EL (cell line): ENCODE measurements around the gene MGAT4A.
"Not testable (repeated sequence)": the region's sequence is repeated elsewhere in the genome, so short reads cannot be mapped to it uniquely, and the experiment has no call there.

Experiments
- DNase-seq: peaks from one replicate; pipeline ENCODE4 v3.0.0-alpha.2; 2016

The MGAT4A gene

GRCh38 chr2:98759338-98759737 lies 28.4 kb upstream of the MGAT4A start:
- DNase-seq, result no peak

- peak; percentile 95 for DNase-seq
Measured at GRCh38 chr2:98757904-98758421, 27.0 kb upstream of the MGAT4A start.

GRCh38 chr2:98753801-98754200 lies 22.9 kb upstream of the MGAT4A start:
- no peak for DNase-seq

- not testable (repeated sequence) for DNase-seq
Measured at GRCh38 chr2:98752711-98753110, 21.8 kb upstream of the MGAT4A start.

GRCh38 chr2:98751748-98752147 lies 20.8 kb upstream of the MGAT4A start:
- no peak for DNase-seq

- no peak for DNase-seq
Measured at GRCh38 chr2:98750593-98751282, 19.8 kb upstream of the MGAT4A start.

- DNase-seq, result no peak
Measured at GRCh38 chr2:98749066-98749450, 18.1 kb upstream of the MGAT4A start.

- no peak for DNase-seq
Measured at GRCh38 chr2:98748292-98749065, 17.5 kb upstream of the MGAT4A start.

- no peak for DNase-seq
Measured at GRCh38 chr2:98747888-98748287, 17.0 kb upstream of the MGAT4A start.

- no peak for DNase-seq
Measured at GRCh38 chr2:98746426-98746825, 15.5 kb upstream of the MGAT4A start.

GRCh38 chr2:98744595-98744994 lies 13.7 kb upstream of the MGAT4A start:
- DNase-seq, result no peak

- no peak for DNase-seq
Measured at GRCh38 chr2:98743835-98744234, 12.9 kb upstream of the MGAT4A start.

- DNase-seq, result no peak
Measured at GRCh38 chr2:98739020-98739419, 8.1 kb upstream of the MGAT4A start.

- no peak for DNase-seq
Measured at GRCh38 chr2:98738304-98738703, 7.4 kb upstream of the MGAT4A start.

GRCh38 chr2:98737848-98738247 lies 6.9 kb upstream of the MGAT4A start:
- no peak for DNase-seq

- DNase-seq, result peak; percentile 6
Measured at GRCh38 chr2:98736464-98736889, 5.5 kb upstream of the MGAT4A start.

GRCh38 chr2:98734823-98735260 lies 3.9 kb upstream of the MGAT4A start:
- DNase-seq, result no peak

- no peak for DNase-seq
Measured at GRCh38 chr2:98734162-98734561, 3.2 kb upstream of the MGAT4A start.

GRCh38 chr2:98732430-98733051 lies 1.6 kb upstream of the MGAT4A start:
- no peak for DNase-seq

- no peak for DNase-seq
Measured at GRCh38 chr2:98731894-98732349, 990 bp upstream of the MGAT4A start.

GRCh38 chr2:98730707-98731040 lies 258 bp downstream of the MGAT4A start:
- peak; percentile 6 for DNase-seq

GRCh38 chr2:98730053-98730706 lies 752 bp downstream of the MGAT4A start:
- no peak for DNase-seq

GRCh38 chr2:98729652-98730051 lies 1.3 kb downstream of the MGAT4A start:
- no peak for DNase-seq
